ENCODE results near the gene CDK18.
A peak's percentile ranks its signal among the peaks of the same experiment; 100 is the strongest.

The CDK18 gene

DNA sequence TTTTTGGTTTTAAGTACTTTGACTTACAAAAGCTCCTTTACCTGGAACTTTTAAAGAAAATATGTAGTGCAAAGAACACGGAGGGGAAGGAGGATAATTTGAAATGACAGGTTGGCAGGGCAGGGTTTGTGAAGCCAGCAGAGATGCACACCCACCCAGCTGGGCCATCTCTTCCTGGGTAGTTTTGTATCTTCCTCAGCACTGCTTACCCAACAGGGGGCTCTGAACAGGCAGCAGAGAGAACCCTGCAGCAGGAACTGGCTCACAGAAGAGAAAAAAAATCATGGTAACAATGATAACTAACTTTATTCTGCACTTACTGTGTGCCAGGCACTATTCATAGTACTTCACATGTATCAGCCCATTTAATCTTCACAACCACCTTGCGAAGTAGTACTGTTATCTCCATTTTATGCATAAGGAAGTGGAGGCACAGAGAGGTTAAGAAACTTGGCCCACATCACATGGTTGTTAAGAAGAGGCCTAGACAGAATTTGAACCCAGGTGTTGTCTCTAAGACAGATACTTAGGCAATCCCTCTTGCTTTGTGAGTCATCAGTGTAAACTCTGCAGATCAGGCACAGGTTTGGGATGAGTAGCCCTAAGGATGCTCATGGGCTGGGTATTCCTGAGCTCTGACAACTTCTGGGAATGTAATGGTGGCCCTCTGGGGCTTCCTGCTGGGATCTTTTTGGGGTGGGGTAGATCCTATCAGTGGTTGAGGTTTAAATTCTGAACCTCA is 66.5 kb downstream of the CDK18 start:
- peak; percentile 20 for DNase-seq (ENCODE audit: low spot score)

DNA sequence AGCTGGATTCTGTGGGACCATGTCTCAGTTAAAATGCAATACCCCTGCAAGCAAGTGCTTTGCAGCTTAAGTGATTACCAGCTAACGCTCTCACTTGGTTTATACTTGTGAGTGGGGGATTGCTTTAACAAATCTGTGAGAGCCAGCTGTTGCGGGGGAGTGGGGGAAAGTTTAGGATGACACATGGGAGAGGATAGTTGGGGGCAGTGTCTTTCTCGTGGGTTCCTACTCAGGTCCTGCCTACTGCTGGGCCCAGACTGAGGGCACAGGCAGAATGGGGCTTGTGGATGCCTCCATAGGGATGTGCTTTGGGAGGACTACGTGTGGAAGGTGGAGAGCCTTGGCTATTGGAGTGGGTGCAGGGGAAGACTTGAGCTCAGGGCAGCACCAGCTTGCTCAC is 67.3 kb downstream of the CDK18 start:
- peak; percentile 39 for DNase-seq (ENCODE audit: low spot score)

DNA sequence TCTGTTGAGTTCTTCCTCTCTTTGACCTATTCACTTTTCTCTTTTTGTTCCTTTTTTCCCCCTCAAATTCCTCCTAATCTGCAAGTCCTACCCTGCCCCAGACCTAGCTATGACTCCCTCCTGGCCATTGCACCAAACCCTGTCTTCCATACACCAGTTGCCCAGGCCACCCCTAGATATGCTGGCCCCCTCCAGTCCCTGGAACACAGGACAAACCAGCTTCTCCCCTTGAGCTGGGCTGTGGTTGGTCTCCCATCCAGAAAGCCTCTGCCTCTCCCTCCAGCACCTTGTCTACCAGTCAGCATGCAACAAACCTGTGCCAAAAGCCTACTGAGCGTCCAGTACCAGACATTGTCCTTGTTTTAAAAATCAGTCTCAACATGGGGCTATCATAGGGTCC is 68.0 kb downstream of the CDK18 start:
- DNase-seq (ENCODE audit: low spot score) = peak; percentile 21

DNA sequence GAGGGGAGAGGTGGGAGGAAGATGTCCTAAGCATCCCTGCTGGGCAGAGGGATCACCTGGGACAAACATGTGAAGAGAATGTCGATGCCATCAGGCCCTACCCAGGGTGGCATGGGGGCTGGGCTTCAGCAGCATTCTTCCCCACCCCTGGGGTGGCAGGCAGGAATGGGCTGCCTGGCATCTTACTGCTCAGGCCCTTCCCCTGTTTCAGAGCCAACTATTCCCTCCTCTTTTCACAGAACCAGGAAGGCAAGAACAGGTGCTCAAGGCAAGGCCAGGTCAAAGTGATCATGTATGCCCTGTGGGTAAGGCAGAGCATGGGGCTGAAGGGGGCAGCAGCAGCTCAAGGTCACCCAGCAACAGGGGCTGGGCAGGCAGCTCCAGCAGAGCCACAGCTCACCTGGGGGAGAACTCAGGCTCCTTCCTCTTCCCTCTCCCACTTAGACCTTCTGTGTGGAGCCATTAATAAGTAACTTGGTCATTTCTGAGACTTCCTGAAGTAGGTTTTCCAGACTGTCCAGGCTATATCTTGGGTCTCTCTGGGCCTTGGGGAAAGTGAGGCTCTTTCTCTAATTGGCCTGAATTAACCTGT is 70.9 kb downstream of the CDK18 start:
- DNase-seq (ENCODE audit: low spot score) = no peak

DNA sequence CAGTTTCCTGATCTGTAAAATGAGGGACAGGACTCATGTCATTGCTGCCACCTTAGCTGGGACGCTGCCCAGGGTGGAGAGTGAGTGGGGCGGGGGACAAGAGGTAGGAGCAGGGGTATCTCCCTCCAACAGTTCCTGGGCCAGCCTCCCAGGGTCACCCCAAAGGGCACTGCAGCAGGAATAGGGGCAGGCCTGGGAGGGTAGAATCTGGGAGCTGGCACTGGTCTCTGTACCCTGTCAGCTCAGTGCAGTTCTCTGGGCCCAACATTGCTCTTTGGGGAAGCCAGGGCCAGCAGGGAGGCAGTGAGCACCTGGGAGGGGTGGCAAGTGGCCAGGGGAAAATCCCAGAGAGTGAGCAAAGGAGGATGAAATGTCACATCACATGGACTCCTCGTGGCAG is 71.5 kb downstream of the CDK18 start:
- no peak for DNase-seq (ENCODE audit: low spot score)

DNA sequence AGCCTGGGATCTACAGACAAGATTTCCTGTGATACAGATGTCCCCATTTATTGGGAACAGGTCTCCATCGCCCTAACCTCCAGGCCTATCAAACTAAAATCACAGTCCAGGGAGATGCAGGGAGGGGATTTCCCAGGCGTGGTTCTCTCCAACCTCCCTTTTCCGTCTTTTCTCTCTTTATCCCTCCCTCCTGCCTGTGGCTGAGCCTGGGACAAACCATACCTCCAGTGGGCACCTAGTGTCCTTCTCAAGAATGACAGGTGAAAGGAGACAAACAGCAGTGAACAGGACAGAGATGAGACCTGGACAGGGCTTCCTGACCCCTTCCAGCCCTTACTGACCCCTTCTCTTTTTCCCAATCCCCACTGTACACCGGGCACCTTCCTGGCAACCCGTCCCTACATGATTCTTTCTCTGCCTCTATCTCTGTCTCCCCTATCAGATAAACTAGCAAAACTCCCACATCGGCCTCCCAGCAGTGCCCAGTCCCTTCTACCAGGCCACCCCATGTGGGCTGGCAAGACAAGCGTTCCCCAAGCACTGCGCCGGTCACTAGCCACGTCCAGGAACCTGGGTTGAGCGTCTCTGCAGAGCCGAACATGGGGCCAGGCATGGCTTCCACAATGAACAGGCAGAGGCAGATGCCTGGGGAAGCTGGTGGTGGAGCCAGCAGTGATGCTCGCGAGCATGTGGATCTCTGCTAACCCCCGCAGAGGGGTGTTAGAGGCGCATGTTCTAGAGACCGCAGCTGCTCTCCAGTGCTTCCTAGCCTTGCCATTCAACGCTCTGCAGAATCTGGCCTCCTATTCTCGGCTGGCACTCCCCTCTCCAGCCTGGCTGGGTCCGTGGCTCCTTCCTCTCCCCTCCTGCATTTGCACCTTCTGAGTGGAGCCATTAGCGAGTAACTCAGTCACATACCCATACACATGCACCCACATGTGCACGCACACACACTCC is 72.6 kb downstream of the CDK18 start:
- DNase-seq (ENCODE audit: low spot score) = no peak

DNA sequence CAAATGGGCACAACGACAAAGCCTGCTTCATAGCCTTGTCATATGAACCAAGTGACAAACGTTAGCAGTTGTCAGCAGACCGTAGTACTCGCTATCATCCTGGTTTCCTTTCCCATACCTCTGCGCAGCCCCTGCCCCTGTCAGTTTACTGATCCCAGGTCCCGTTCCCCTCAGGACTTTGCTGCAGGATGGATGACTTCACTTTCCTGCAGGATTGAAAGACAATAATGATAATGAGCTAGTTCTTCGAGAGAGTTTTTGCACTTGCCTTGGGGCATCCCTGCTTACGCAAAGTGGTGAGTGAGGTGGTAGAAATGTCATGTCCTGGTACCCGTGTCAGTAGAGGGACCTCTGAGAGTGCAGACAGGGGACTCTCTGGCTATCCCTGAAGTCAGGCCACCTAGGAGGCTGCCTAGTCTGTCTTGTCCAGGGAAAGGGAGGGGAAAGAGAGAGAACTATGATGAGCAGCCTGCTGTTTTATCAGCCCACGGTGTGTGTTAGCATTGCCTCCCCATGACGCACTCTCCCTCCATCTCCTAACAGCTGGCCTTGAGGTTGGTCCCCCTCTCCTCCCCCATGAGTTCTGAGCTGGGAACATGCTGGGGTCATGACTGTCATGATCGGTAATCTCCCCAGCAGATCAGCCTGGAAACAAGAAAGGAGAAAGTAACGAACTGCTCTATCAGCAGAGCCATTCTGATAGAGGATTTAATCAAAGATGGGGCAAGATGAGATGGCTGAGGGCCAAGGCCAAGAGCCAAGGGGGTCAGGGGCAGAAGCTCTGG is 73.6 kb downstream of the CDK18 start:
- DNase-seq (ENCODE audit: low spot score) = no peak

DNA sequence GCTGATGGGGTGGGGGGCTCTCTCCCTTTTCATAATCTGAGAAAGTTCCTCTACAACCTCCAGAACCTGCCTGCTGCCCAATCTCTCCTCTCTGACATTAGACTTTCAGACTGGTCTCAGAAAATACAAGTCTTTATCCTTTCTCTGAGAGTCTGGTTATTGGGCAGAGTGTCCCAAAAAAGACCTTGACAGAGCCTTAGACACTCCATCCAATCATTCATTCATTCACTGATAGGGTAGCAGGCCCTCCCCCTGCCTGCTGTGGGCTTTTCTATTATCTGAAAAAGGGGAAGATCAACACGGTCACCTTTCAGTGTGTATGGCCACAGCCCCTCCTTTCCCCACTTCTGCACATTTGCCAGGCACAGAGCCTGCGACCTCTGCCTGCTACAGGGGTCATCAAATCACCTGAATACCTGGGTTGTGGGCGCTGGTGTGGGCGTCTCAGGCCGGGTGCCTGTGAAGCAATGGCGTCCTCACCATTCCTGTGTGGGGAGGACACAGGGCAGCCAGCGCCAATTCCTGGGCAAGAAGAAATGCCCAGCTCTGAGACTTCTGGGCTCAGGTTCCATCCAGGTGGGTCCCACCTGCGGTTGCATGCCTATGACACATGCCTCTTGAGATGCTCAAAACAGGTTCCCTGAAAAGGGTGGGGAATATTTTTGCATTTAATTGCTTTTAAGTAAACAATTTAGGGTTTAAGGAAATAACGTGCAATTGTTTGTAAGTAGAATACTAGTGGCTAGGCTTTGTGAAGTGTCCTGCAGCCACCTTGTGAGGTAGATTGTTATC is 74.5 kb downstream of the CDK18 start:
- no peak for DNase-seq (ENCODE audit: low spot score)

DNA sequence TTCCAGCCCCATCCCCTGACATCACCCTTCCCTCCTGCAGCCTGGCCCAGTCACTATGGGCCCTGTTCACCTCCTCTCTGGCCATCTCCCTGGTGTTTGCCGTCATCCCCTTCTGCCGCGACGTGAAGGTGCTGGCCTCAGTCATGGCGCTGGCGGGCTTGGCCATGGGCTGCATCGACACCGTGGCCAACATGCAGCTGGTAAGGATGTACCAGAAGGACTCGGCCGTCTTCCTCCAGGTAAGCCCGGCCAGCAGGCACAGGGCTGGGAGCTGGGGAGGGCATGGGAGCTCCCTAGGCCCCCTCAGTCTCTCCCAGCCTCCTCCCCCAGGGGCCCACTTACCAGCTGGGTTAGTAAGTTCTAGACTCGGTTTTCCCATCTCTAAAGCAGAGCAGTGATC is 75.2 kb downstream of the CDK18 start:
- DNase-seq (ENCODE audit: low spot score) = no peak

DNA sequence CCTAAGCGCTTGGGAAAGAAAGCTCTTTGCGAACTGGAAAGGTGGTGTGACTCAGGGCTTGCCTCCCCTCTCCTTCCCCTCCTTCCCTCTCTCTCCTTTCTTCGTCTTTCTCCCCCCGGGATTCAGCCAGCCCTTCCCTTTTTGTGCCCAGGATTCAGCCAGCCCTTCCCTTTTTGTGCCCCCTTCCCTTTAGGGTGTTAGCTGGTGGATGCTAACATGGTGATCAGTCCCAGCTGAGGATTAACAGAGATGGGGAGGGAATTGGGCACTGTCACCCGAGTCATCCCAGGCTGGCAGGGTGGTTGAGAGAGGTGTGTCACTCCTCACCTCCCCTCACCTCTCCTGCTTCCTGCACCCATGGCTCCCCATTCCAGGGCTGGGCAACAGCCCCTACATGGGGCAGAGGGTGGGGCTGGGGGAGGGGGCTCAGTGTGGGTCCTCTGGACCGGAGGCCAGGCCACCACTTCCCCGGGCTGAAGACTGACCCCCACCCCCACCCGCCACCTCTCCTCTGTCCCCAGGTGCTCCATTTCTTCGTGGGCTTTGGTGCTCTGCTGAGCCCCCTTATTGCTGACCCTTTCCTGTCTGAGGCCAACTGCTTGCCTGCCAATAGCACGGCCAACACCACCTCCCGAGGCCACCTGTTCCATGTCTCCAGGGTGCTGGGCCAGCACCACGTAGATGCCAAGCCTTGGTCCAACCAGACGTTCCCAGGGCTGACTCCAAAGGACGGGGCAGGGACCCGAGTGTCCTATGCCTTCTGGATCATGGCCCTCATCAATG is 75.9 kb downstream of the CDK18 start:
- no peak for DNase-seq (ENCODE audit: low spot score)

DNA sequence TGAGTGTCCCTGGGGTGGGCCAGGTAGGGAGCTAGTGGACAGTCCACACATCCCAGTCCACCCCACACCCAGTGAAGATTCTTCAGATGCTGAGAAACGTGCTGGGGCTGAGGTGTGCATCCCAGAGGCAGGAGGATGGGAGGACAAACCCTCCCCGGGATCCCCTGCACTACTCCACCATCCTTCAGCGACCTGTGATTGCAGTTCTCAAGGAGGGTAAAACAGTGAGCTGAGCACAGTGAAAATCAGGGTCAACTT is 76.4 kb downstream of the CDK18 start:
- DNase-seq (ENCODE audit: low spot score) = no peak

DNA sequence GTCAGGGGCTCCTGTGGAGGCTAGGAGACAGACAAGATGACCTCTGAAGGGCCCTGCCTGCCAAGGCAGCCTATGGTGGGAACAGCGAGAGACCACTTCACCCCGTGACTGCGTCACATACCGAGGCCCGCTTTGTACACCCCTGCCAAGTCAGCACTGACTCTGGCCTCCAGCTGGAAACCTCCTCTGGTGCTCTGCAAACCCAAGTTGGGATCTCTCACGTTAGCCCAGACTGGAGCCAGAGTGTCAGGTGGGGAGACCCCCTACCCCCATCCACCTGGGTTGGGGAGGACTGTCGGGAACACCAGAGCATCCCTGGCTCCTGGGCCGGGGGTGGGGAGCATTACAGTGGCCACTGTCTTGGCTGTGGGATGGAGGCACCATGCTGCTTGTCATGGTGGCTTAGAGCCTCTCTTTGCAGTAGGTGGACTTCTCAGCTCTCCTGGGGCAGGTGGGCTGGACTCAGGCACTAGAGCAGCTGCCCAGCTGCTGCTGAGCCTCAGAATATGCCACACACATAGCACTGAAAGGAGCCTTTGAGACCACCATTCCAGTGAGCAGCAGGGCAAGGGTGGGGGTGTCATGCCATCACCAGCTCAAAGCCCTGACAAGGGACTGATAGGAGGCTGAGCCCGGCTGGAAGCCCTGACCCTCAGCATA is 77.0 kb downstream of the CDK18 start:
- DNase-seq (ENCODE audit: low spot score) = no peak

DNA sequence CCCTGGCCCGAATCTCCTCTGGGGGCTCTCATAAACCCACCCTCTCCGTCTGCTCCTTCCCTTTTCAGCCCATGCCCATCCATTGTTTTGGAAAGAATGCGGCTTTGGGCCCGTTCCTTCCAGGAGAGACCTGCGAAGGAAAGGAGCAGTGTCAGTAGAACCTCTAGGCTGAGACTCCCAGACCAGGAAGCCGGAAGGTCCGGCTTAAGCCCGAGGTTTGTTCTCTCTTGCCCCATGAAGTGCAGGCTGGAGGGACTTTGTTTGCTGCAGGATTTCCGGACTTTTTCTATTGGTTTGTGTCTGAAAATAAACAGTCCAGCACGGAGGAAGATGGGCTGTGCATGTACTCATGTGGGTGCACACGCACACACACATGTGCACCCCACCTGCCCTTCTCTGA is 77.6 kb downstream of the CDK18 start:
- no peak for DNase-seq (ENCODE audit: low spot score)

Measured in ecto neural progenitor cell (in vitro differentiated cells).